ENCODE data around the gene DAZAP2. TPM values are rescaled to one million over a fixed set of nuclear protein-coding genes. Genes with fewer than 3 reads are reported as not detected.

Gene DAZAP2
- total and polyA plus RNA-seq, 9 of the 15 experiments (the other 6 are each of a cell fraction or from before 2014, with no cell fraction given) = 116 to 668 (median 227) TPM

DNA sequence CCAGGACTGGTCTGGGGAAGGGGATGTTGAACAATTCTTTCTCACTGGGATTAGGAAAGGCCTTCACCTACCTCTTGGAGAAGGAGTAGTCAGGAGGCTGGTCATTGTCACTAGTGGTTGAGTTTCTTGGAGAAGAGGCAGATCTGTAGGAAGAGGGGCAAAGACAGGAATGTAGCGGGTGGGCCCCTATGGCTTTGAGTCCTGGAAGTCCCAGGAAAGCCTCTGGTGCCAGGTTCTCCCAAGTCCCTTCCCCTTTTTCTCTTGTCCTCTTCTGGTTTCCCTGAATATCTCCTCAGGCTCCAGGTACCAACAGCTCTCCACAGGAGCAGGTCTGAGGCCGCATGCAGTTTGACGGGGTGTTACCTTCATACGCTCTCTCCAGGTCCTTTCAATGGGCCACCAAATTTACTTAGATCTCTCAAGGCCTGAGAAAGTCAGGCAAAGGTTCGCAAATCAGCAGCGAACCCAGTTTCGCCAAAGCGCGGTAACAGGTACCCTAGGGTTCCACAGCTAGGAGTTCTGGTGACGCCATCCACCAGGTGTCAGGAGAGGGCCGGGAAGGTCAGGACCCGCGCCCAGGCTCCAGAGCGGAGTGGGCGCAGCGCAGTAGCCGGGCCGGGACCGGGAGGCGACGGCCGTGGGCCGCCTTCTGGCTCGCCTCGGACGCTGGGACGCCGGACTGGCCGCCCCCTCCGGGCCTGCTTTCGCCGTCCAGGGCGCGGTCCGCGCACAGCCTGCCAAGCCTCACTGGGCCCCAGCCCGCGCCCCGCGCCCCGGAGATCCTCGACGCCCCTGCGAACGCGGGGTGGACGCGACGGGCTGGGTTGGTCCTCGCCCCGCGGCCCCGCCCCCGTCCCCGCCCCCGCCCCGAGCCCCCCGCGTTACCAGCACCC lies 30.8 kb downstream of the DAZAP2 start (continued):
- TF ChIP-seq, protein P1, sequence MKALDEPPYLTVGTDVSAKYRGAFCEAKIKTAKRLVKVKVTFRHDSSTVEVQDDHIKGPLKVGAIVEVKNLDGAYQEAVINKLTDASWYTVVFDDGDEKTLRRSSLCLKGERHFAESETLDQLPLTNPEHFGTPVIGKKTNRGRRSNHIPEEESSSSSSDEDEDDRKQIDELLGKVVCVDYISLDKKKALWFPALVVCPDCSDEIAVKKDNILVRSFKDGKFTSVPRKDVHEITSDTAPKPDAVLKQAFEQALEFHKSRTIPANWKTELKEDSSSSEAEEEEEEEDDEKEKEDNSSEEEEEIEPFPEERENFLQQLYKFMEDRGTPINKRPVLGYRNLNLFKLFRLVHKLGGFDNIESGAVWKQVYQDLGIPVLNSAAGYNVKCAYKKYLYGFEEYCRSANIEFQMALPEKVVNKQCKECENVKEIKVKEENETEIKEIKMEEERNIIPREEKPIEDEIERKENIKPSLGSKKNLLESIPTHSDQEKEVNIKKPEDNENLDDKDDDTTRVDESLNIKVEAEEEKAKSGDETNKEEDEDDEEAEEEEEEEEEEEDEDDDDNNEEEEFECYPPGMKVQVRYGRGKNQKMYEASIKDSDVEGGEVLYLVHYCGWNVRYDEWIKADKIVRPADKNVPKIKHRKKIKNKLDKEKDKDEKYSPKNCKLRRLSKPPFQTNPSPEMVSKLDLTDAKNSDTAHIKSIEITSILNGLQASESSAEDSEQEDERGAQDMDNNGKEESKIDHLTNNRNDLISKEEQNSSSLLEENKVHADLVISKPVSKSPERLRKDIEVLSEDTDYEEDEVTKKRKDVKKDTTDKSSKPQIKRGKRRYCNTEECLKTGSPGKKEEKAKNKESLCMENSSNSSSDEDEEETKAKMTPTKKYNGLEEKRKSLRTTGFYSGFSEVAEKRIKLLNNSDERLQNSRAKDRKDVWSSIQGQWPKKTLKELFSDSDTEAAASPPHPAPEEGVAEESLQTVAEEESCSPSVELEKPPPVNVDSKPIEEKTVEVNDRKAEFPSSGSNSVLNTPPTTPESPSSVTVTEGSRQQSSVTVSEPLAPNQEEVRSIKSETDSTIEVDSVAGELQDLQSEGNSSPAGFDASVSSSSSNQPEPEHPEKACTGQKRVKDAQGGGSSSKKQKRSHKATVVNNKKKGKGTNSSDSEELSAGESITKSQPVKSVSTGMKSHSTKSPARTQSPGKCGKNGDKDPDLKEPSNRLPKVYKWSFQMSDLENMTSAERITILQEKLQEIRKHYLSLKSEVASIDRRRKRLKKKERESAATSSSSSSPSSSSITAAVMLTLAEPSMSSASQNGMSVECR (CRISPR knock-in tag; IDR thresholded peaks at IDR 0.05) = peak; percentile 69; the same call in 1 of the 2 replicates
- TF ChIP-seq SMC3 (conservative IDR thresholded peaks at IDR 0.05; ENCODE audit: insufficient read depth, low read depth, low read length) (peak; percentile 81), TARDBP (IDR thresholded peaks at IDR 0.05) (no peak), YY1 (IDR thresholded peaks at IDR 0.05; ENCODE audit: borderline replicate concordance in 1 of 3, control insufficient read depth in 1 of 3, extremely low read depth in 1 of 3, insufficient read depth in 3 of 3, insufficient read length in 1 of 3, insufficient replicate concordance in 2 of 3, low read depth in 1 of 3, low read length in 2 of 3) (peak in 2 of 3 experiments; percentile 19 to 33), MEIS2 (IDR thresholded peaks at IDR 0.05; ENCODE audit: partially characterized antibody) (no peak), FOXA1 (IDR thresholded peaks at IDR 0.05; ENCODE audit: borderline replicate concordance) (no peak), XRCC5 (IDR thresholded peaks at IDR 0.05; ENCODE audit: low read depth, low read length) (0 out of 2 replicates have a peak, but pooled peaks have one; percentile 4), ZNF408 (CRISPR knock-in tag; IDR thresholded peaks at IDR 0.05; ENCODE audit: low read depth) (no peak), ELF2 (CRISPR knock-in tag; IDR thresholded peaks at IDR 0.05) (no peak), ZKSCAN3 (CRISPR knock-in tag; IDR thresholded peaks at IDR 0.05) (no peak), MBD2 (IDR thresholded peaks at IDR 0.05; ENCODE audit: borderline replicate concordance, low read depth) (no peak), IFI16 (CRISPR knock-in tag; IDR thresholded peaks at IDR 0.05) (no peak), KLF13 (tag; IDR thresholded peaks at IDR 0.05; ENCODE audit: borderline replicate concordance, low read depth) (peak; percentile 52; the same call in 1 of the 2 replicates), GABPB2 (CRISPR knock-in tag; conservative IDR thresholded peaks at IDR 0.05) (no peak)
- TF ChIP-seq, protein P2, sequence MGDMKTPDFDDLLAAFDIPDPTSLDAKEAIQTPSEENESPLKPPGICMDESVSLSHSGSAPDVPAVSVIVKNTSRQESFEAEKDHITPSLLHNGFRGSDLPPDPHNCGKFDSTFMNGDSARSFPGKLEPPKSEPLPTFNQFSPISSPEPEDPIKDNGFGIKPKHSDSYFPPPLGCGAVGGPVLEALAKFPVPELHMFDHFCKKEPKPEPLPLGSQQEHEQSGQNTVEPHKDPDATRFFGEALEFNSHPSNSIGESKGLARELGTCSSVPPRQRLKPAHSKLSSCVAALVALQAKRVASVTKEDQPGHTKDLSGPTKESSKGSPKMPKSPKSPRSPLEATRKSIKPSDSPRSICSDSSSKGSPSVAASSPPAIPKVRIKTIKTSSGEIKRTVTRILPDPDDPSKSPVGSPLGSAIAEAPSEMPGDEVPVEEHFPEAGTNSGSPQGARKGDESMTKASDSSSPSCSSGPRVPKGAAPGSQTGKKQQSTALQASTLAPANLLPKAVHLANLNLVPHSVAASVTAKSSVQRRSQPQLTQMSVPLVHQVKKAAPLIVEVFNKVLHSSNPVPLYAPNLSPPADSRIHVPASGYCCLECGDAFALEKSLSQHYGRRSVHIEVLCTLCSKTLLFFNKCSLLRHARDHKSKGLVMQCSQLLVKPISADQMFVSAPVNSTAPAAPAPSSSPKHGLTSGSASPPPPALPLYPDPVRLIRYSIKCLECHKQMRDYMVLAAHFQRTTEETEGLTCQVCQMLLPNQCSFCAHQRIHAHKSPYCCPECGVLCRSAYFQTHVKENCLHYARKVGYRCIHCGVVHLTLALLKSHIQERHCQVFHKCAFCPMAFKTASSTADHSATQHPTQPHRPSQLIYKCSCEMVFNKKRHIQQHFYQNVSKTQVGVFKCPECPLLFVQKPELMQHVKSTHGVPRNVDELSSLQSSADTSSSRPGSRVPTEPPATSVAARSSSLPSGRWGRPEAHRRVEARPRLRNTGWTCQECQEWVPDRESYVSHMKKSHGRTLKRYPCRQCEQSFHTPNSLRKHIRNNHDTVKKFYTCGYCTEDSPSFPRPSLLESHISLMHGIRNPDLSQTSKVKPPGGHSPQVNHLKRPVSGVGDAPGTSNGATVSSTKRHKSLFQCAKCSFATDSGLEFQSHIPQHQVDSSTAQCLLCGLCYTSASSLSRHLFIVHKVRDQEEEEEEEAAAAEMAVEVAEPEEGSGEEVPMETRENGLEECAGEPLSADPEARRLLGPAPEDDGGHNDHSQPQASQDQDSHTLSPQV (IDR thresholded peaks at IDR 0.05) = peak; percentile 66; the same call in 1 of the 2 replicates
- TF ChIP-seq, protein P3, sequence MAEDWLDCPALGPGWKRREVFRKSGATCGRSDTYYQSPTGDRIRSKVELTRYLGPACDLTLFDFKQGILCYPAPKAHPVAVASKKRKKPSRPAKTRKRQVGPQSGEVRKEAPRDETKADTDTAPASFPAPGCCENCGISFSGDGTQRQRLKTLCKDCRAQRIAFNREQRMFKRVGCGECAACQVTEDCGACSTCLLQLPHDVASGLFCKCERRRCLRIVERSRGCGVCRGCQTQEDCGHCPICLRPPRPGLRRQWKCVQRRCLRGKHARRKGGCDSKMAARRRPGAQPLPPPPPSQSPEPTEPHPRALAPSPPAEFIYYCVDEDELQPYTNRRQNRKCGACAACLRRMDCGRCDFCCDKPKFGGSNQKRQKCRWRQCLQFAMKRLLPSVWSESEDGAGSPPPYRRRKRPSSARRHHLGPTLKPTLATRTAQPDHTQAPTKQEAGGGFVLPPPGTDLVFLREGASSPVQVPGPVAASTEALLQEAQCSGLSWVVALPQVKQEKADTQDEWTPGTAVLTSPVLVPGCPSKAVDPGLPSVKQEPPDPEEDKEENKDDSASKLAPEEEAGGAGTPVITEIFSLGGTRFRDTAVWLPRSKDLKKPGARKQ (CRISPR knock-in tag; IDR thresholded peaks at IDR 0.05) = no peak

Data from K562 (cell line).